HuH-7.5 (cell line): ENCODE measurements around the gene PPP3R1.

ENCODE experiments used
- DNase-seq: peaks from one replicate; pipeline ENCODE4 v3.0.0; 2011; ENCODE audit warnings: low spot score

The PPP3R1 gene

DNA sequence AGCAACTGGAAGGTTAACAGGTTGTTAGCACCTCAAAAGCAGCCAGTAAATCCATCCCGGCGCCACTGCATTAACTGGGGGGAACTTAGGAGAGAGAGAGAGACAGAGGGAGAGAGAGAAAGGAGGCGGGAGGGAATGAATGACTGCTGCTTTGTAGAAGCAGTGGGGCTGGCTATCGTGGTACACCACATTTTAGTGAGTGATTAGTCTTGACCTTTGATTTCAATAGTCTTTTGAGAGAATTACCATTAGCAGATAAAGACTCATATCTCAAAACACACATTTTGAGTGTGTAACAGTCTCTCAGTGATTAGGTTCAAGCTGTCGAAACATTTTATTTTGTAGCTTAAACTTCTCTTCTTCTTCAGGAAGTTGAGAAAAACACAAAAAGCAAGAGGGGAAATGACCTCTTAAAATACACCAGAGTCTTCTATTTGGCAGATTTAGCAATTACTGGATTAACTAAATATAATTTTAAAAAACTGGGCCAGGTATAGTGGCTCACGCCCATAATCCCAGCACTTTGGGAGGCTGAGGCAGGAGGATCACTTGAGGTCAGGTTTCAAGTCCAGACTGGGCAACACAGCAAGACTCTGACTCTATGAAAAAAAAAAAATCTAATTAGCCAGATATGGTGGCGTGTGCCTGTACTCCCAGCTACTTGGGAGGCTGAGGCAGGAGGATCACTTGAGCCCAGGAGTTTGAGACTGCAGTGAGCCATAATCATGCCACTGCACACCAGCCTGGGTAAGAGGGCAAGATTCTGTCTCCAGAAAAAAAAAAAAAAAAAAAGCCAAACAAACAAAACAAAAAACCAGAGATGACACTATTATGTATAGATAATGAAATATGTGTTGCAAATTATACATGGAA lies 116.6 kb downstream of the PPP3R1 start:
- DNase-seq: no peak

DNA sequence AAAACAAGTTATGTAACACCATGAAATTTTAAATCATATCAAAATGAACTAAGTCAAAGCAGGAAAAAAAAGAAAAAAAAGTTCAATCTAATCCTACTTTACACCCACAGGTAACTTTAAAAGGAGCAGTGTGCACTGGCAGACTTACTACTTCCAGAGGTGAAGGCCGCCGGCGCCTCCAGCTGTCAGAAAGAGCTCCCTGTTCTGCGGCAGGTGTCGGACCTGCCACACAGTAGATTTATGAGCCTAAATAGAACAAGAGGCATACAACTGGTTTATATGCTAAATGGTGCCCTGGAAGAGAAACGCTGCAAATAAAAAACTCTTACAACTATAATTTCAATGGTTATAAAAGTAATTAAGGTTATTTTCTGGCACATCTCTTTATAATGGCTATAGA lies 117.8 kb downstream of the PPP3R1 start:
- DNase-seq: no peak

DNA sequence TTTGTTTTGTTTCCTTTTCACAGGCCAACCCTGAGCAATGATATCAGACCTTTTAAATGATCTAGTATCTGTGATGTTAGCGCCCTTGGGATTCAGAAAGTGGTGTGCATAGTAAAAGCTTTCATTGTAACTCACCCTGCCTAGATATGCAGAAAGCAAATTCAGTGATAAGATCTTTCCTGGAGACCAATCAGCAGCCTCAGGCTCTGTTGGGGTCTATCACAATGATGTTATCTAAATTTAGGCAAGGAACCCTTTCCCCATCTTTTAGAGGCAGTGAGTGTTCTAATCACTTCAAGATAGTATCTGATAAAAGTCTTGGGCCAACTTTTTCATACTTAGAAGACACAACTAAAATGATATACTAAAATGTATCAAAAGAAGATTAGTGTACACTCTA lies 118.2 kb downstream of the PPP3R1 start:
- no peak for DNase-seq
